DMS114 treated with DMSO at 0.1 percent for 48 hours (cell line): ENCODE data around the gene CFD.
"Not testable (repeated sequence)": the region's sequence is repeated elsewhere in the genome, so short reads cannot be mapped to it uniquely, and the experiment has no call there.

Source experiments
- DNase-seq: peaks from one replicate; lab custom pipeline; 2025; ENCODE audit not compliant: unreplicated experiment; lab: John Stamatoyannopoulos, UW

CFD gene

GRCh38 chr19:825897-826644, 33.4 kb upstream of the CFD start:
- DNase-seq = no peak

GRCh38 chr19:827314-827709, 32.2 kb upstream of the CFD start:
- DNase-seq = no peak

GRCh38 chr19:827710-828321, 31.6 kb upstream of the CFD start, which contains the start of gene AZU1:
Gene AZU1, plus strand, starts transcription at chr19:827837. Its CDS starts 10 bp downstream, at chr19:827847.
- DNase-seq = no peak

GRCh38 chr19:829129-829758, 30.2 kb upstream of the CFD start:
- DNase-seq = no peak

GRCh38 chr19:831407-832369, 27.8 kb upstream of the CFD start:
- no peak for DNase-seq

GRCh38 chr19:834216-834615, 25.2 kb upstream of the CFD start:
- DNase-seq = no peak

- DNase-seq = no peak
These were observed 24.2 kb upstream of the CFD start for GRCh38 chr19:835210-835810.

- DNase-seq = no peak
These were observed 18.8 kb upstream of the CFD start, which contains the start of gene PRTN3 for GRCh38 chr19:840519-841206. Gene PRTN3, plus strand, starts transcription at chr19:840999. Its CDS starts 10 bp downstream, at chr19:841009.

GRCh38 chr19:842802-843179, 16.7 kb upstream of the CFD start:
- not testable (repeated sequence) for DNase-seq

- DNase-seq = no peak
These were observed 16.2 kb upstream of the CFD start for GRCh38 chr19:843180-843835.

GRCh38 chr19:843836-844545, 15.5 kb upstream of the CFD start:
- DNase-seq = no peak

- no peak for DNase-seq
These were observed 14.9 kb upstream of the CFD start for GRCh38 chr19:844546-844971.

GRCh38 chr19:845707-846521, 13.6 kb upstream of the CFD start:
- DNase-seq = no peak

GRCh38 chr19:848386-848921, 11.0 kb upstream of the CFD start:
- no peak for DNase-seq

GRCh38 chr19:849195-849594, 10.3 kb upstream of the CFD start:
- not testable (repeated sequence) for DNase-seq

- DNase-seq = no peak
These were observed 9.1 kb upstream of the CFD start for GRCh38 chr19:850221-850978.

- no peak for DNase-seq
These were observed 8.5 kb upstream of the CFD start for GRCh38 chr19:850979-851335.
